Esophagus squamous epithelium (tissue), 4 donors: ENCODE data around the gene SLC39A5.

Source experiments
- CTCF ChIP-seq, 6 experiments: fragments of 450-650 bp in 4 of 6; fragments of 200-600 bp in 2 of 6; sonication (generic) in 2 of 6; IDR thresholded peaks; one replicate each; pipeline ENCODE4 v1.5.1; 2016 to 2019; ENCODE audit warnings: antibody characterized with exemption in 6 of 6, mild to moderate bottlenecking in 4 of 6, moderate library complexity in 4 of 6
- POLR2A ChIP-seq, 4 donors: fragments of 450-650 bp; IDR thresholded peaks; one replicate each; pipeline ENCODE4 v1.6.1; 2017; ENCODE audit warnings: antibody characterized with exemption in 4 of 4, mild to moderate bottlenecking in 4 of 4, moderate library complexity in 3 of 4

- TF ChIP-seq CTCF (IDR thresholded peaks at IDR 0.05) (no peak), POLR2A (IDR thresholded peaks at IDR 0.05) (no peak)
Measured at GRCh38 chr12:56221232-56221756, 8.6 kb upstream of the SLC39A5 start.
